GM12878 (cell line): ENCODE results near the gene CLEC12A.

Source experiments
- ATF2 ChIP-seq: IDR thresholded peaks from 2 replicates; pipeline ENCODE4 v1.6.1; 2012; ENCODE audit warnings: low read length, inconsistent platforms
- CREB1 ChIP-seq: IDR thresholded peaks from 2 replicates; pipeline ENCODE4 v1.6.1; 2012; ENCODE audit warnings: low read depth, mild to moderate bottlenecking, inconsistent platforms
- CTCF ChIP-seq, 3 experiments: IDR thresholded peaks in 2 of 3; conservative IDR thresholded peaks in 1 of 3; 2 replicates each; pipeline ENCODE4 v1.5.1; 2011; ENCODE audit warnings: low read depth in 3 of 3, low read length in 3 of 3, mild to moderate bottlenecking in 3 of 3, control low read depth in 2 of 3, moderate library complexity in 2 of 3, inconsistent platforms in 1 of 3, mixed read lengths in 1 of 3; ENCODE audit not compliant: control insufficient read depth in 2 of 3, insufficient read depth in 1 of 3; ENCODE audit errors: extremely low read depth in 1 of 3
- GATAD2B ChIP-seq: fragments of 450-650 bp; conservative IDR thresholded peaks from 2 replicates; pipeline ENCODE4 v1.6.1; 2017; ENCODE audit warnings: low read depth, mild to moderate bottlenecking, moderate library complexity
- POLR2AphosphoS5 ChIP-seq: IDR thresholded peaks from 2 replicates; pipeline ENCODE4 v1.6.1; 2011; ENCODE audit warnings: mild to moderate bottlenecking, low read length, inconsistent platforms
- YY1 ChIP-seq: IDR thresholded peaks from 2 replicates; pipeline ENCODE4 v1.6.1; 2011; ENCODE audit warnings: low read depth, mild to moderate bottlenecking, low read length
- ZBTB11 ChIP-seq: fragments of 450-650 bp; formaldehyde crosslinking; IDR thresholded peaks from 2 replicates; pipeline ENCODE4 v1.5.0; 2022; ENCODE audit warnings: mild to moderate bottlenecking, missing genetic modification characterization

- TF ChIP-seq POLR2AphosphoS5 = no peak
- no peak for TF ChIP-seq CTCF (IDR thresholded peaks at IDR 0.05 in 2 of 3, conservative IDR thresholded peaks at IDR 0.05 in 1 of 3; ENCODE audit: control insufficient read depth in 2 of 3, extremely low read depth in 1 of 3, insufficient read depth in 1 of 3, low read depth in 3 of 3, low read length in 3 of 3)
- TF ChIP-seq GATAD2B = no peak
- TF ChIP-seq ZBTB11 (CRISPR knock-in tag) = no peak
- no peak for TF ChIP-seq ATF2
- no peak for TF ChIP-seq CREB1
- TF ChIP-seq YY1 = no peak
Observed at GRCh38 chr12:9960590-9960989, 10.6 kb upstream of the CLEC12A start.
